ENCODE data around the gene MAS1L. TPM values are rescaled to one million over a fixed set of nuclear protein-coding genes. Genes with fewer than 3 reads are reported as not detected.
"Not testable (repeated sequence)": the region's sequence is repeated elsewhere in the genome, so short reads cannot be mapped to it uniquely, and the experiment has no call there.

Gene MAS1L
- polyA plus RNA-seq, 1 donor = not detected

- DNase-seq (ENCODE audit: low read depth) = no peak
These were observed 4.0 kb downstream of the MAS1L start for GRCh38 chr6:29483735-29484134.

- no peak for DNase-seq (ENCODE audit: low read depth)
These were observed 4.6 kb downstream of the MAS1L start for GRCh38 chr6:29483186-29483585.

GRCh38 chr6:29479560-29479959 lies 8.2 kb downstream of the MAS1L start:
- DNase-seq (ENCODE audit: low read depth) = no peak

GRCh38 chr6:29478740-29479139 lies 9.0 kb downstream of the MAS1L start:
- DNase-seq (ENCODE audit: low read depth) = no peak

- no peak for DNase-seq (ENCODE audit: low read depth)
These were observed 9.8 kb downstream of the MAS1L start for GRCh38 chr6:29477923-29478450.

GRCh38 chr6:29474996-29475395 lies 12.8 kb downstream of the MAS1L start:
- no peak for DNase-seq (ENCODE audit: low read depth)

- no peak for DNase-seq (ENCODE audit: low read depth)
These were observed 21.5 kb downstream of the MAS1L start for GRCh38 chr6:29466241-29466640.

- no peak for DNase-seq (ENCODE audit: low read depth)
These were observed 22.0 kb downstream of the MAS1L start for GRCh38 chr6:29465801-29466200.

GRCh38 chr6:29465279-29465678 lies 22.5 kb downstream of the MAS1L start:
- no peak for DNase-seq (ENCODE audit: low read depth)

GRCh38 chr6:29462022-29462421 lies 25.7 kb downstream of the MAS1L start:
- DNase-seq (ENCODE audit: low read depth) = no peak

GRCh38 chr6:29461021-29461814 lies 26.5 kb downstream of the MAS1L start:
- DNase-seq (ENCODE audit: low read depth) = no peak

GRCh38 chr6:29456971-29457370 lies 30.8 kb downstream of the MAS1L start, which contains the start of the genes OR11A1 and OR2H1:
TSS of gene OR11A1 (minus strand) at chr6:29457071. CDS start at chr6:29427641, 29,430 bp downstream.
TSS of gene OR2H1 (plus strand) at chr6:29457155. CDS start at chr6:29461770, 4,615 bp downstream.
- no peak for DNase-seq (ENCODE audit: low read depth)

- DNase-seq (ENCODE audit: low read depth) = no peak
These were observed 36.1 kb downstream of the MAS1L start for GRCh38 chr6:29451471-29452193.

- no peak for DNase-seq (ENCODE audit: low read depth)
These were observed 40.1 kb downstream of the MAS1L start for GRCh38 chr6:29447670-29448069.

GRCh38 chr6:29444031-29444430 lies 43.7 kb downstream of the MAS1L start:
- not testable (repeated sequence) for DNase-seq (ENCODE audit: low read depth)

- DNase-seq (ENCODE audit: low read depth) = no peak
These were observed 45.0 kb downstream of the MAS1L start for GRCh38 chr6:29442719-29443118.

- no peak for DNase-seq (ENCODE audit: low read depth)
These were observed 48.8 kb downstream of the MAS1L start, which contains the start of gene OR10C1 for GRCh38 chr6:29439006-29439405. TSS of gene OR10C1 (plus strand) at chr6:29439306. CDS start at chr6:29440016, 710 bp downstream.

GRCh38 chr6:29436730-29437129 lies 51.0 kb downstream of the MAS1L start:
- DNase-seq (ENCODE audit: low read depth) = not testable (repeated sequence)

Measured in forelimb muscle (tissue), 1 donor.